Neuronal stem cell (in vitro differentiated cells): ENCODE data around the gene IDH3B.

Experiments
- DNase-seq: peaks from one replicate; pipeline ENCODE4 v3.0.0-alpha.2; 2013; ENCODE audit warnings: low spot score
- H2AFZ ChIP-seq: one replicate; pipeline ENCODE4 v1.6.1; 2013; ENCODE audit warnings: mild to moderate bottlenecking, low read length, inconsistent platforms
- H2AK5ac ChIP-seq: 2 replicates; pipeline ENCODE4 v1.6.1; 2013; ENCODE audit warnings: low read depth, mild to moderate bottlenecking, inconsistent platforms, low read length, moderate library complexity, mixed read lengths
- H2BK120ac ChIP-seq: 2 replicates; pipeline ENCODE4 v1.6.1; 2013; ENCODE audit warnings: low read depth, mild to moderate bottlenecking, inconsistent platforms, low read length, moderate library complexity, mixed read lengths
- H2BK12ac ChIP-seq: one replicate; pipeline ENCODE4 v1.6.1; 2013; ENCODE audit warnings: low read length, inconsistent platforms
- H2BK15ac ChIP-seq: 2 replicates; pipeline ENCODE4 v1.6.1; 2013; ENCODE audit warnings: mild to moderate bottlenecking, low read length, inconsistent platforms, mixed read lengths
- H2BK5ac ChIP-seq: one replicate; pipeline ENCODE4 v1.6.1; 2013; ENCODE audit warnings: inconsistent platforms, mild to moderate bottlenecking, low read length, moderate library complexity
- H3K14ac ChIP-seq: one replicate; pipeline ENCODE4 v1.6.1; 2013; ENCODE audit warnings: low read length, inconsistent platforms
- H3K18ac ChIP-seq: 2 replicates; pipeline ENCODE4 v1.6.1; 2013; ENCODE audit warnings: low read length, inconsistent platforms
- H3K23ac ChIP-seq: 2 replicates; pipeline ENCODE4 v1.6.1; 2013; ENCODE audit warnings: low read depth, mild to moderate bottlenecking, mixed read lengths, low read length, inconsistent platforms; ENCODE audit not compliant: poor library complexity
- H3K27ac ChIP-seq: replicated peaks from 3 replicates; pipeline ENCODE4 v1.5.1; 2013; ENCODE audit warnings: low read length, inconsistent platforms
- H3K27me3 ChIP-seq, 3 experiments: 2 replicates each; pipeline ENCODE4 v1.6.1; 2013; ENCODE audit warnings: low read length in 3 of 3, mild to moderate bottlenecking in 2 of 3, inconsistent platforms in 1 of 3, low read depth in 1 of 3, mixed read lengths in 1 of 3, moderate library complexity in 1 of 3; ENCODE audit not compliant: control insufficient read depth in 3 of 3, insufficient read depth in 3 of 3
- H3K36me3 ChIP-seq, 2 donors: replicated peaks in 1 of 2; 2 replicates each; pipeline ENCODE4 v1.6.1; 2013; ENCODE audit warnings: low read length in 2 of 2; ENCODE audit not compliant: control insufficient read depth in 2 of 2, insufficient read depth in 2 of 2
- H3K4ac ChIP-seq: 2 replicates; pipeline ENCODE4 v1.6.1; 2013; ENCODE audit warnings: inconsistent platforms, mild to moderate bottlenecking, low read length, moderate library complexity
- H3K4me1 ChIP-seq, 2 donors: 1 replicate in 1 of 2; 2 replicates in 1 of 2; pipeline ENCODE4 v1.6.1; 2013; ENCODE audit warnings: low read length in 2 of 2, low read depth in 1 of 2; ENCODE audit not compliant: control insufficient read depth in 2 of 2, insufficient read depth in 1 of 2
- H3K4me2 ChIP-seq: one replicate; pipeline ENCODE4 v1.6.1; 2013; ENCODE audit warnings: mild to moderate bottlenecking, low read length, inconsistent platforms; ENCODE audit not compliant: insufficient read depth, poor library complexity, severe bottlenecking
- H3K4me3 ChIP-seq, 2 donors: 2 replicates each; pipeline ENCODE4 v1.5.1; 2013; ENCODE audit warnings: low read length in 2 of 2, mild to moderate bottlenecking in 2 of 2, inconsistent platforms in 1 of 2, moderate library complexity in 1 of 2
- H3K79me1 ChIP-seq: one replicate; pipeline ENCODE4 v1.6.1; 2013; ENCODE audit warnings: low read depth, mild to moderate bottlenecking, inconsistent platforms, low read length, moderate library complexity
- H3K9ac ChIP-seq: one replicate; pipeline ENCODE4 v1.6.1; 2013; ENCODE audit warnings: mild to moderate bottlenecking, low read depth, low read length, inconsistent platforms; ENCODE audit not compliant: poor library complexity
- H3K9me3 ChIP-seq, 2 donors: replicated peaks in 1 of 2; 2 replicates each; pipeline versions ENCODE3 to v1.6.1; 2013; ENCODE audit warnings: low read length in 2 of 2, mild to moderate bottlenecking in 2 of 2, inconsistent platforms in 1 of 2, low read depth in 1 of 2, mixed read lengths in 1 of 2, moderate library complexity in 1 of 2; ENCODE audit not compliant: control insufficient read depth in 2 of 2, insufficient read depth in 1 of 2
- H4K8ac ChIP-seq: one replicate; pipeline ENCODE4 v1.6.1; 2013; ENCODE audit warnings: low read depth, mild to moderate bottlenecking, inconsistent platforms, low read length, moderate library complexity
- H4K91ac ChIP-seq: one replicate; pipeline ENCODE4 v1.6.1; 2013; ENCODE audit warnings: low read length, low read depth, mild to moderate bottlenecking, inconsistent platforms; ENCODE audit not compliant: poor library complexity
- WGBS, 2 donors: extraction: QIAGEN DNeasy Blood & Tissue Kit; methylation state at CpG; one replicate each; pipeline ENCODE4 v1.1.7; 2013; ENCODE audit warnings: missing lambda C conversion rate in 2 of 2, mixed read lengths in 1 of 2; ENCODE audit not compliant: insufficient read length in 2 of 2, insufficient replicate concordance in 1 of 2; ENCODE audit errors: extremely low coverage in 2 of 2; 5-methylcytosine and 5-hydroxymethylcytosine counted together

Gene IDH3B

GRCh38 chr20:2694519-2694918 lies 30.5 kb upstream of the IDH3B start:
- H2BK15ac ChIP-seq, result no peak overlapping the region
- H3K9me3 ChIP-seq, result no peaks in the 10 kb centered on the region
- H3K36me3 ChIP-seq, result no peaks in the 10 kb centered on the region
- H3K23ac ChIP-seq, result peak overlapping the region; percentile 44
- no peak overlapping the region for H3K4ac ChIP-seq
- no peak overlapping the region for H2BK5ac ChIP-seq
- no peak overlapping the region for H2BK120ac ChIP-seq
- no peak overlapping the region for H4K8ac ChIP-seq
- peak overlapping the region; percentile 32 for H3K4me2 ChIP-seq
- peaks cover 16 to 25% of the 10 kb centered on the region in 2 donors for H3K4me1 ChIP-seq
- H2BK12ac ChIP-seq, result no peak overlapping the region
- H3K27me3 ChIP-seq, result peaks cover 30 to 67% (median 44%) of the 10 kb centered on the region in 3 experiments
- H3K27ac ChIP-seq, result no peak overlapping the region
- H3K14ac ChIP-seq, result no peak overlapping the region
- DNase-seq, result no peak
- H2AFZ ChIP-seq, result no peak overlapping the region
- H3K18ac ChIP-seq, result peak overlapping the region; percentile 58
- H3K9ac ChIP-seq, result no peak overlapping the region
- H3K4me3 ChIP-seq, result no peak overlapping the region
- H3K79me1 ChIP-seq, result peaks cover 3% of the 10 kb centered on the region
- WGBS, 2 donors, result no CpG with 5 or more reads among the region's 13 CpGs
- H4K91ac ChIP-seq, result no peak overlapping the region
- H2AK5ac ChIP-seq, result no peak overlapping the region

- Histone ChIP-seq H3K27ac (no peak overlapping the region), H3K27me3 (peaks cover 30 to 72% (median 47%) of the 10 kb centered on the region in 3 experiments), H3K23ac (peak overlapping the region; percentile 73), H3K36me3 (no peaks in the 10 kb centered on the region), H4K8ac (no peak overlapping the region), H3K4me2 (peak overlapping the region; percentile 32), H3K18ac (peak overlapping the region; percentile 74), H3K9ac (no peak overlapping the region), H3K14ac (no peak overlapping the region), H3K4ac (no peak overlapping the region), H2BK15ac (no peak overlapping the region), H2AFZ (peak overlapping the region; percentile 77), H2BK5ac (no peak overlapping the region), H2BK120ac (no peak overlapping the region), H2BK12ac (no peak overlapping the region), H3K79me1 (peaks cover 3% of the 10 kb centered on the region), H3K9me3 (no peaks in the 10 kb centered on the region), H3K4me1 (peaks cover 16 to 25% of the 10 kb centered on the region in 2 donors), H3K4me3 (peak overlapping the region in 1 of 2 donors; percentile 46), H2AK5ac (peak overlapping the region; percentile 94), H4K91ac (no peak overlapping the region)
- DNase-seq, result no peak
- WGBS, 2 donors, result no CpG with 5 or more reads among the region's 23 CpGs
These were observed 30.0 kb upstream of the IDH3B start for GRCh38 chr20:2694008-2694471.

GRCh38 chr20:2693286-2694007 lies 29.4 kb upstream of the IDH3B start:
- peak overlapping the region; percentile 56 to 73 for H3K4me3 ChIP-seq
- peak overlapping the region; percentile 56 for H3K14ac ChIP-seq
- H3K36me3 ChIP-seq, result no peaks in the 10 kb centered on the region
- H3K27ac ChIP-seq, result no peak overlapping the region
- peak overlapping the region; percentile 77 for H2AFZ ChIP-seq
- no peak overlapping the region for H2BK5ac ChIP-seq
- H3K4me2 ChIP-seq, result peak overlapping the region; percentile 54
- no peak overlapping the region for H3K4ac ChIP-seq
- peak overlapping the region; percentile 73 for H3K23ac ChIP-seq
- no peak overlapping the region for H2BK15ac ChIP-seq
- H2BK12ac ChIP-seq, result no peak overlapping the region
- peak overlapping the region; percentile 94 for H2AK5ac ChIP-seq
- DNase-seq, result no peak
- peak overlapping the region; percentile 80 for H3K18ac ChIP-seq
- H3K27me3 ChIP-seq, result peaks cover 30 to 76% (median 47%) of the 10 kb centered on the region in 3 experiments
- peaks cover 3% of the 10 kb centered on the region for H3K79me1 ChIP-seq
- peaks cover 18 to 25% of the 10 kb centered on the region in 2 donors for H3K4me1 ChIP-seq
- H3K9ac ChIP-seq, result peak overlapping the region; percentile 60
- WGBS, 2 donors, result no CpG with 5 or more reads among the region's 89 CpGs
- no peak overlapping the region for H4K8ac ChIP-seq
- no peak overlapping the region for H4K91ac ChIP-seq
- no peak overlapping the region for H2BK120ac ChIP-seq
- H3K9me3 ChIP-seq, result no peaks in the 10 kb centered on the region

GRCh38 chr20:2692886-2693285 lies 28.9 kb upstream of the IDH3B start:
- Histone ChIP-seq H3K79me1 (peaks cover 3% of the 10 kb centered on the region), H2BK5ac (no peak overlapping the region), H3K36me3 (no peaks in the 10 kb centered on the region), H3K27me3 (peaks cover 30 to 80% (median 47%) of the 10 kb centered on the region in 3 experiments), H4K91ac (no peak overlapping the region), H2BK120ac (no peak overlapping the region), H3K9ac (no peak overlapping the region), H3K4ac (no peak overlapping the region), H3K4me2 (peak overlapping the region; percentile 45), H3K23ac (no peak overlapping the region), H2BK12ac (no peak overlapping the region), H3K27ac (no peak overlapping the region), H4K8ac (no peak overlapping the region), H2AFZ (peak overlapping the region; percentile 77), H3K18ac (no peak overlapping the region), H3K4me1 (peaks cover 22 to 25% of the 10 kb centered on the region in 2 donors), H3K14ac (no peak overlapping the region), H2BK15ac (no peak overlapping the region), H2AK5ac (no peak overlapping the region), H3K4me3 (peak overlapping the region; percentile 56 to 74), H3K9me3 (no peaks in the 10 kb centered on the region)
- DNase-seq, result no peak
- WGBS, 2 donors, result no CpG with 5 or more reads among the region's 64 CpGs
